HG03066 (cell line): ENCODE data around the gene CFAP300.

Source experiments
- ATAC-seq: cut with Tn5 transposase; IDR thresholded peaks from one replicate; pipeline ENCODE4 v1.9.1; 2021; ENCODE audit warnings: low read depth; ENCODE audit not compliant: unreplicated experiment

Gene CFAP300

DNA sequence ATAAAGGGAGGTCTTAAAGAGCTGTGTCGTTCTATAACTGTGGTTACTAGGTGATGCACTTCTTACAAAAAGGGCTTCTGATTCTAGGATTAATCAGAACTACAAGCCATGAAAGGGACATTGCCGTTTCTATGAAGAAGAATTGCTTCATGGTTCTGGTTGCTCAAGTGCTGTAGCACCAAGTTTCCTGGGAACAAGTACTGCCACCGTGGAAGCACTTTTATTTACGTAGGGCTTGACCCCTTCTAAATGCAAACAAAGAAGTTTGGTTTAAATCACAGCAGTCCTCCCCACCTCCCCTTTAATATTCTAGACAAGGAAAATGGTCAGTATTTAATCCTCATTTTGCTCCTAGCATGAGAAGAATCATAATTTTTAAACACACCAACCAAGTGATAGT is 72.8 kb downstream of the CFAP300 start:
- ATAC-seq = no peak

DNA sequence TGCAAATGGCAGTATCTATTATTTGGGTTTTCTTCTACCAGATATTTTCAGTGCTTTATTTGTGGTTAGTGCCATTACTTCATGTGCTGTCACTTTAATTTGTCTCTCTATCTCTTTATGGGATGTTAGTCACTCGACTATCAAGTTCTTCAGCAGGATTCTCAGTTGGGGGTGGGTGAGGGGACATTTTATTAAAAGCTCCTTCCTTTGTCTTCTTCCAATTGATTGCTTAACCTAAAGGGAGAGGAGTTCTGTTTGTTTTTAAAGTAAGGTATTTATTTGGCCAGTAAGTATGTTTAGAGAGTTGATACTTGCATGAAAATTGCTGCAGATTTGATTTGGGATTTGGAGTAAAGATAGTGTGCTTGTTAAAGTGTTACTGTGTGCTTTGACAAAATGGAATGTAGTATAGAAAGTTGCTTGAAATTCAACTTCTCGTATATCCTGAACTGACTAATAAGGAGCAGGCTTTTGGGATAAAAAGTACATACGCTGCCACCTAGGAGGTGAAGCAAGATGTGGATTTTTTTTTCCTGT is 73.3 kb downstream of the CFAP300 start:
- no peak for ATAC-seq

DNA sequence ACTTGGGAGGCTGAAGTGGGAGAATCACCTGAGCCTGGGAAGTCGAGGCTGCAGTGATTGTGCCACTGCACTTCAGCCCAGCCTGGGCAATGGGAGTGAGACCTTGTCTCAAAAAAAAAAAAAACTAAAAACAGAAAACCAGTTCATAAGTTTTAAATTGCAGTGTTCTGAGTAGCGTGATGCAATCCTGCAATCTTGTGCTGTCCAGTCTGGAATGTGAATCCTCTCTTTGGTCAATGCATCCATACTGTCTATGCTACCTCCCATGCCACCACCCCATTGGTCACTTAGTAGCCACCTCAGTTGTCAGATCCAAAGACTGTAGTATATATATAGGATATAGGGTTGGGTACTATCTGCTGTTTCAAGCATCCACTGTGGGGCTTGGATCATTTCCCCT is 74.1 kb downstream of the CFAP300 start:
- no peak for ATAC-seq
